Ectodermal cell (in vitro differentiated cells): Measurements from ENCODE around the gene CCNK.

Experiments
- H3K27ac ChIP-seq: 2 replicates; pipeline ENCODE4 v1.7.0; 2013; ENCODE audit warnings: mild to moderate bottlenecking, low read depth, low read length; ENCODE audit not compliant: insufficient read depth, poor library complexity, severe bottlenecking
- H3K27me3 ChIP-seq: 2 replicates; pipeline ENCODE4 v1.7.0; 2013; ENCODE audit warnings: mild to moderate bottlenecking, low read length; ENCODE audit not compliant: insufficient read depth, control insufficient read depth, poor library complexity, severe bottlenecking
- H3K36me3 ChIP-seq: one replicate; pipeline ENCODE4 v1.7.0; 2013; ENCODE audit warnings: low read length; ENCODE audit not compliant: control insufficient read depth, insufficient read depth
- H3K4me1 ChIP-seq: one replicate; pipeline ENCODE4 v1.7.0; 2013; ENCODE audit warnings: low read length; ENCODE audit not compliant: control insufficient read depth, insufficient read depth
- H3K4me3 ChIP-seq: 2 replicates; pipeline ENCODE4 v1.7.0; 2013; ENCODE audit warnings: low read depth, low read length, control low read depth; ENCODE audit not compliant: insufficient read depth
- H3K9me3 ChIP-seq: 2 replicates; pipeline ENCODE4 v1.7.0; 2013; ENCODE audit warnings: mild to moderate bottlenecking, low read length, moderate library complexity; ENCODE audit not compliant: control insufficient read depth
- WGBS, 2 experiments: methylation state at CpG; one replicate each; pipeline ENCODE4 v1.1.7; 2013; ENCODE audit warnings: missing lambda C conversion rate in 2 of 2; 5-methylcytosine and 5-hydroxymethylcytosine counted together

The CCNK gene

DNA sequence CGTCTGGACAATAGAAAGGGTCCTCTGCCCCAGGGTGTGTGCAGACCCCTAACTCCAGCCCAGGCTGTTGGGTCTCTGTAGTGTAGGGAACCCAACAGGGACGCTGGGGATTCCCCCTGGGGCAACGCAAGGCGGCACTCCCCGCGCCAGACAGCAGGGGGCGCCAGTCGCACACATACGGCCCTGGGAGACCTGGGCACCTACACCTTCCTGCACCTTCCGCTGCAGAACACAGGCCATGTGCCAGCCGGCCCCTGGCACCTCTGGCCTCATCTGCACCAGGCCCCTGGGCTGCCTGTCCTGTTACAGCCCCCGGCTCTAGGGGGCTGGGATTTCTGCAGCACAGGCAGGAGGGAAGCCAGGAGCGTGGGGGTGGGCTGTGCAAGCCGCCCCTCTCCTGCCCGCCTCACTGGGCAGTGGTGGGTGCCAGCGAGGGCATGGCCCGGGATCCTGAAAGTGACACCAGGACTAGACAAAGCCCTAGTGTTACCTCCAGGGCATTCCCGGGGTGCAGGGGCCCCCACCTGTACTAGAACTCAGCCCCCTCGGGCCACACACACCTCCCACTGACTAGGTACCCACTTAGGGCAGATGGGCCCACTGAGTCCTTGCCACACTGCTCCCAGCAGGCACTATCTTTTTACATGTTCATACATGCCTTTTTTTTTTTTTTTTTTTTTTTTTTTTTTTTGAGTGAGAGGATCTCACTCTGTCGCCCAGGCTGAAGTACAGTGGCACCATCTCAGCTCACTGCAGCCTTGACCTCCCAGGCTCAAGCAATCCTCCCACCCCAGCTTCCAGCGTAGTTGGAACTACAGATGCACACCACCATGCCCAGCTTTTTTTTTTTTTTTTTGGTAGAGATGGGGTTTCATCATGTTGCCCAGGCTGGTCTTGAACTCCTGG, 37.5 kb downstream of the CCNK start:
- H3K4me1 ChIP-seq, result peaks cover 31% of the 10 kb centered on the region
- H3K9me3 ChIP-seq, result no peaks in the 10 kb centered on the region
- no peak overlapping the region for H3K4me3 ChIP-seq
- H3K36me3 ChIP-seq, result peaks cover 8% of the 10 kb centered on the region
- H3K27me3 ChIP-seq, result no peaks in the 10 kb centered on the region
- WGBS, 2 experiments, result 52 to 53% methylated on average over 21 of the region's 21 CpGs
- no peak overlapping the region for H3K27ac ChIP-seq

GRCh38 chr14:99519347-99519881, 38.2 kb downstream of the CCNK start:
- Histone ChIP-seq H3K4me1 (peaks cover 38% of the 10 kb centered on the region), H3K27me3 (no peaks in the 10 kb centered on the region), H3K4me3 (no peak overlapping the region), H3K9me3 (no peaks in the 10 kb centered on the region), H3K36me3 (peaks cover 6% of the 10 kb centered on the region), H3K27ac (no peak overlapping the region)
- 95 to 96% methylated on average over 8 of the region's 8 CpGs for WGBS, 2 experiments

GRCh38 chr14:99519931-99520421, 38.8 kb downstream of the CCNK start:
- Histone ChIP-seq H3K9me3 (no peaks in the 10 kb centered on the region), H3K4me3 (no peak overlapping the region), H3K4me1 (peaks cover 43% of the 10 kb centered on the region), H3K27ac (no peak overlapping the region), H3K27me3 (no peaks in the 10 kb centered on the region), H3K36me3 (peaks cover 3% of the 10 kb centered on the region)
- WGBS, 2 experiments, result 91 to 94% methylated on average over 6 of the region's 6 CpGs

DNA sequence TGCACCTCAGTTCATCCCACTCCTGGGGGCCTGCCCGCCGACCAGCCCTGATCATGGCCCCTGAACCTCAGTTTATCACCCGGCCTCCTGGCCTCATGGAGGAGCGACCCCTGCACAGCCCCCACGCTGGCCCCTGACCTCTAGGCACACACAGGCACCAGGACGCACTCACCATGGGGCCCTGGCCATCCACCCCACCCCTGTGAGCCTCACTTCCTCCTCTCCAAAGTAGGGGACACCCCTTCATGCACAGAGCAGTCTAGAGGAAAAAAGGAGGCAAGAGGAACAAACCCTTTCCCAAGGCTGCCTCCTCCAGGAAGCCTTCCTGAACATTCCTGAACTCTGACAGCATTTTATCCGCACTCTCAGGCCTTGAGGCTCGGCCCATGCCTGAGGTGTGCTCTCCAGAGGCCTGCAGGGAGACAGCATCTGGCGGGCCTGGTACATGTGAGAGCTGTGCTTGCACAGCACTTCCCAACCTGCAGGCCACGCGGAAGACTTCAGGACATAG, 39.4 kb downstream of the CCNK start:
- no peaks in the 10 kb centered on the region for H3K27me3 ChIP-seq
- H3K4me3 ChIP-seq, result no peak overlapping the region
- no peak overlapping the region for H3K27ac ChIP-seq
- H3K36me3 ChIP-seq, result peaks cover 3% of the 10 kb centered on the region
- no peaks in the 10 kb centered on the region for H3K9me3 ChIP-seq
- peaks cover 50% of the 10 kb centered on the region for H3K4me1 ChIP-seq
- 91 to 92% methylated on average over 11 of the region's 11 CpGs for WGBS, 2 experiments

DNA sequence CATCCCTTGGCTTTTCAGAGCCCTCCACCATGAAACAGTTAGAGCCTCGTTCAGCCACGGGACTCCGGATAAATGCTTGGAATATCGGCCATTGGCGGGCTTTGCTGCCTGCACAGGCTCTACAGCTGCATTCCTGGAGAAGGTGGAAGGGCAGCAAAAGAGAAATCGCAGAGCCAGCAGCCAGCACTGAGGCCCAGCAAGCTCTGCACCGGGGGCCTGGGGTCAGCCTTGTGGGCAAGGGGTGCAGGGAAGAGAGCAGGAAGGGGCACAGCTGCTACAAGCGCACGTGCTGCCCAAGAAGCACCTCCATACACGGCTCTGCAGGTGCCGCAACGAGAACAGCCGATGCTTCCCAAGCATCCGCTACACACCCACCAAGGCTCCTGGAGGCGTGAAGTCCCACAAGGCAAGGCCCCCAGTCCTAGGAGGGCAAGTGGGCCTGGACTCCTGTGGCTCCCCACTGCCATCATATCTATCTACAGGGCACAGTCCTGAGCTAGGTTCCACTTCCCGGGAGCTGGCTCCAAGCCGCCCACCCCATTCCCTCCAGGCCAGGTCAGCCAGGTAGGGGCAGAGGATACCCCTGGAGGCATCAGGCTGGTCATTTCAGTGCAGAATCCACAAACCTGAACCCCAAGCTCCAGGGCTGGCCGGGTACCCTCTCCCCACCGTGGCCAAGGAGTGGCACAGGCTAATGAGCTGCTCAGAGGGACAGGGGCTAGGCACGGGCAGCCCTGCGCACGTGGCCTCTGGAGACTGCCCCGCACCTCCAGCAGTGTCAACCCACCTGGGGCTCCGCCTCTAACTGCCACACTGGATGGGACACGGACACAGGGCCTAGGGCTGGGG, 40.2 kb downstream of the CCNK start:
- peaks cover 54% of the 10 kb centered on the region for H3K4me1 ChIP-seq
- peaks cover 3% of the 10 kb centered on the region for H3K36me3 ChIP-seq
- H3K27ac ChIP-seq, result peak overlapping the region; percentile 86
- H3K27me3 ChIP-seq, result no peaks in the 10 kb centered on the region
- 91 to 92% methylated on average over 25 of the region's 25 CpGs for WGBS, 2 experiments
- no peak overlapping the region for H3K4me3 ChIP-seq
- no peaks in the 10 kb centered on the region for H3K9me3 ChIP-seq

- Histone ChIP-seq H3K9me3 (no peaks in the 10 kb centered on the region), H3K4me1 (peaks cover 54% of the 10 kb centered on the region), H3K27ac (peak overlapping the region; percentile 86)
Observed at GRCh38 chr14:99522025-99522401, 40.8 kb downstream of the CCNK start.

GRCh38 chr14:99522457-99522891, 41.3 kb downstream of the CCNK start:
- Histone ChIP-seq H3K9me3 (no peaks in the 10 kb centered on the region), H3K27me3 (no peaks in the 10 kb centered on the region), H3K4me3 (peak overlapping the region; percentile 11), H3K4me1 (peaks cover 54% of the 10 kb centered on the region), H3K36me3 (peaks cover 3% of the 10 kb centered on the region), H3K27ac (peak overlapping the region; percentile 86)
- WGBS, 2 experiments, result 27 to 31% methylated on average over 12 of the region's 12 CpGs

More at GRCh38 chr14:99522025-99522401, 40.8 kb downstream of the CCNK start:
- WGBS, 2 experiments, result 76 to 79% methylated on average over 18 of the region's 18 CpGs
- Histone ChIP-seq H3K27me3 (no peaks in the 10 kb centered on the region), H3K36me3 (peaks cover 3% of the 10 kb centered on the region), H3K4me3 (no peak overlapping the region)

GRCh38 chr14:99522934-99523703, 41.9 kb downstream of the CCNK start:
- no peaks in the 10 kb centered on the region for H3K27me3 ChIP-seq
- H3K4me3 ChIP-seq, result peak overlapping the region; percentile 11
- H3K9me3 ChIP-seq, result no peaks in the 10 kb centered on the region
- peak overlapping the region; percentile 86 for H3K27ac ChIP-seq
- H3K36me3 ChIP-seq, result peaks cover 3% of the 10 kb centered on the region
- peaks cover 61% of the 10 kb centered on the region for H3K4me1 ChIP-seq
- WGBS, 2 experiments, result 19 to 21% methylated on average over 14 of the region's 14 CpGs

DNA sequence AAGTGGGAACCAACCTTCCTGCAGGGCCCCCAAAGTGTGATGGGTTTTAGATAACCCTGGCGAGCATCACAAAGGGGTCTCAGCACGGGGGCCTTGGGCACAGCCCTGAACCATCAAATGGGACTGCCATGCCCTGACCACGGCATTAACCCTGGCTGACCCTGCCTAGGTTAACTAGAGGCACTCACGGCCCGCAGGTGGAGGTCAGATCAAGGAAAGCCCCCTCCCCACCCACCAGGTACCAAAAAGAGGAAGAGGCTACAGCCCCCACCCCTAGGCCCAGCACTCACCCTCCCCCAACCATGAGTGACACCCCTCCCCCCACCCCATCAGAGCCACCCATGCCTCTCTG, 42.5 kb downstream of the CCNK start:
- Histone ChIP-seq H3K27ac (peak overlapping the region; percentile 86), H3K27me3 (no peaks in the 10 kb centered on the region), H3K9me3 (no peaks in the 10 kb centered on the region), H3K4me3 (no peak overlapping the region), H3K4me1 (peaks cover 64% of the 10 kb centered on the region), H3K36me3 (peaks cover 3% of the 10 kb centered on the region)
- WGBS, 2 experiments, result 65% methylated on average over 5 of the region's 5 CpGs
